Stimulated activated CD4-positive, alpha-beta T cell treated with anti-CD3 and anti-CD28 coated beads, Interleukin-1b, Interleukin-23, amount 100 ng/mL, for 24 hours (primary cell): ENCODE data around the gene SH3RF2.

ENCODE experiments used
- DNase-seq, 4 experiments: peaks; one replicate each; pipeline ENCODE4 v3.0.0-alpha.2; 2020; ENCODE audit warnings: low read depth in 4 of 4, low spot score in 1 of 4

Gene SH3RF2

DNA sequence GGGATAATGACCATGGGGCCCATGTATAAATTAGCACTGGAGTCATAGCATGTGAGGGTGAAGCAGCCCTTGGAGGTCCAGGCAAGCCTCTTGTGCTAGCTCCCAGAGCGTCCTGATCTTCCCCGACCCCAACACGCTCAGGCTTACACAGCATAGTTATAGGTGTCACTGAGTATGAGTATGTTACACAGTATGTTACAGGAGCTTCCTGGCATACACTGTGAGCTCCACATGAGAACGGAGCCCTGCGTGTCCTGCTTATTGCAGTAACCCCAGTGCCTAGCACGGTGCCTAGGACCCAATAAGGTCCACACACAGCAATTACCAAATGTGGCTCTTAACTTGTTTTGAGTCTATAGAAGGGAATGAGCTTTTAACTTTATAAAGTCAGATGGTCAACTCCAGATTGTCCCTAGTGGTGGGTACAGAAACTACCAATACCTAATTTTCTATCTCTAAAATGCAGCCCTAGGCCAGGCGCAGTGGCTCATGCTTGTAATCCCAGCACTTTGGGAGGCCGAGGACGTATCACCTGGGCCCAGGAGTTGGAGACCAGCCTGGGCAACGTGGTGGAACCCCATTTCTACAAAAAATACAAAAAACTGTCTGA lies 104.9 kb downstream of the SH3RF2 start:
- DNase-seq, result no peak

DNA sequence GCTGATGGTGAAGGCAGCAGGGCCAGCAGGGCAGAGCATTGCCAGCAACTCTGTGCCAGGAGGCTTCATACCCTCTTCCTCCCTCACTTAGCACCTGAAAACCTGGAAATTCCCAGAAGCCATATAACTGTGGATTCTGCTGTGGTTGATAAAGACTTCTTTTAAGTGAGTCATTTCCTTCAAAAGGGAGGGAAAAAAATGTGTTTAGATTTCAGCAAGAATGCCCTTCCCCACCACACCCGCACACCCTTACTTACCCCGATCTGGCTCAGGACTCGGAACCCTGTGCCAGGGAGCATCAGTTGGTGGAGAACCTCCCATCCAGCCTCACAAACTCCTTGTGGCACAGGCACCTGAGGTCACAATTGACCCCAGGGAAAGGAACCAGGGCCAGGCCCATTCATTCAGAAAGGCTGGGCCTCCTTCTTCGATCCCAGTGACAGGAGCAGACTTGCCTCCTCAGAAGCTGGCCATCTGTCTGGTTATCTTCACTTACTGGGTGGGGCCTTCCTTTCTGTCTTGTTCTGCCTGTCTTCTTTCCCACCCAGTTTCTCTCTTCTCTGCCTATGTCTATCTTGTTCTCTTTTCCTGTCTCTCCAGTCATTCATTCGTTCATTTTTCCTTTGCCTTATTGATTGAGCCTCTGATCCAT lies 106.4 kb downstream of the SH3RF2 start:
- no peak for DNase-seq

DNA sequence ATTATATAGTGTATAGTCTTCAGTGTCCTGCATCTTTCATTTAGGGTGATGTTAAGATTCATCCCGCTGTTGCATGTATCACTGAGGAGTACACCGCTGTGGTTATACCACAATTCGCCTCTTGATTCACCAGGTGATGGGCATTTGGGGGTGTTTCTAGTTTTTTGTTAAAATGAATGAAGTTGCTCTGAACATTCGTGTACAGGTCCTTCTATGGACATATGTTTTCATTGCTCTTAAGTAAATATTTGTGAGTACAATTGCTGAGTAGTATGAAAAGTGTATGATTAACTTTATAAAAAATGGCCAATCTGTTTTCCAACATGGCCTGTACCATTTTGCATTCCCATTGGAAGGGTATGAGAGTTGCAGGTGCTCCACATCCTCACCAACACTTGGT lies 107.3 kb downstream of the SH3RF2 start:
- DNase-seq, result no peak

- no peak for DNase-seq
Measured at GRCh38 chr5:146047396-146047795, 111.0 kb downstream of the SH3RF2 start.

GRCh38 chr5:146048994-146049703 lies 112.8 kb downstream of the SH3RF2 start:
- DNase-seq, result peak in 1 of 4 experiments; percentile 7

GRCh38 chr5:146049704-146050026 lies 113.3 kb downstream of the SH3RF2 start:
- no peak for DNase-seq

GRCh38 chr5:146050086-146050485 lies 113.7 kb downstream of the SH3RF2 start:
- DNase-seq, result no peak

DNA sequence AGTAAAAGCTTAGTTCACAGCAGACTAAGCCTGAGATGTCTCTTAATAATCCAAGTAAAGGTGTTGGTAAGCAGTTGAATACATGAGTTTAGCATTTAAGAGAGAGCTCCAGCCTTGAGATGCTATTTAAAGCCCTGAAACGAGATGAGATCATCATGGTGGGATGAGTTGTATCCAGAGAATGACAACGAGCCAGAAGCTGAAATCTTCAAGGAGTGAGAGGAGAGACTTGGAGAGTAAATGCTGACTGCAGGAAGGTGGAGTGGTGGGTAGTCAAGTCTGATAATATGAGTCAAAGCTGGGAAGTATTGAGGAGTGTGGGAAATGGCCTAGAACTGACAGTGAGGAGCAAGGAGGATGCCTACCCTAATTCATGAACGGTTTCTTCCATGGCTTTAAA lies 115.3 kb downstream of the SH3RF2 start:
- DNase-seq, result no peak

DNA sequence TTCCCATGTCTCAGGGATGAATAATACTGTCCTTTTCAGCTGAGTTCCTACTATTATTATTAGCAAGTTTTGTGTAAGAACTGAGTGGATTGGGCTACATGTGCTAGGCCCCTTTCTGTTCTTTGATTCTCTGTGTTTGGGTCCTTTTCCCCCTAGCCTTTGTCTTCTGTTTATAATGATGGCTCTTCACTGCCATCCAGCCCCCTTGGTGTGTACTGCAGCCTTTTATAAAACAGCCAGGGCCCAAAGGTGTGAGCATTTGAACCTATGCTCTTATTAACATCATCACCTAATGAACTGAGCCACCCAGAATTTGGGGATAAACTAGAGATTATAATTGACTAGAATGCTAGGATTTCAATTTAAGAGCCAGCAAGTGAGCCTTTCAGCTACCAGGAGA lies 116.4 kb downstream of the SH3RF2 start:
- DNase-seq, result no peak

DNA sequence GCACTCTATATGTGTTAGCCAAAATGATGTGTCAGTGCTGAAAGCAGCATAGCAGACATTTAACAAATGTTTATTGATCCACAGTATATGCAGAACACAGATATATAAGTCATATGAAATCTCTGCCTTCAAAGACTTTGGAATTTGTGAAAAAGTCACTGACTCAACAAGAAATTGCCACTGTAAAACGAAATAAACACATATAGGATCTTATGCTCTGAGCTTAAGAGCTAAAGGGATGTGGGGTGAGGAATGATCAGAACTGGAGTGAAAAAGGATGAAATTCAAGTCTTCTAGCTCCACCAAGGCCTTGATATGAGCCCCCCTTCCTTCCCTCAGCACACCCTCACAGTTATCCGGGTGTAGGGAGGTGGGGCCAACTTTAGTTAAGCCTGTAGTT lies 119.1 kb downstream of the SH3RF2 start:
- no peak for DNase-seq

GRCh38 chr5:146059460-146060220 lies 123.3 kb downstream of the SH3RF2 start:
- DNase-seq, result no peak

DNA sequence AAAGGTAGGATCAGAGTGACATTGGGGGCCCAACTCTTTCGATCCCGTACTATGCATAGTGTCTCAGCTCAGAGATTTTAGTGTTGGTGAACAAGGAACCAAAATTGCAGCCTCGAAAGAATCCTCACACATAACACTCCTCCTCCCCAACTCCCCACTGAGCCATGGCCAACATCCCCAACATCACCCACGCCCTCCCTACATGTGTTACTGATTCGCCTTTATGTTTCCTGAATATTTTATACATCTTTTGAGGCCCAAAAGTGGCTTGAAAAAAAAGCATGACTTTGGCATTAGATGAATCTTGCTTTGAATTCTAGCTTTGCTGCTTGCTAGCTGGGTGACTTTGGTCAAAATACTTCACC lies 123.8 kb downstream of the SH3RF2 start:
- DNase-seq, result no peak

DNA sequence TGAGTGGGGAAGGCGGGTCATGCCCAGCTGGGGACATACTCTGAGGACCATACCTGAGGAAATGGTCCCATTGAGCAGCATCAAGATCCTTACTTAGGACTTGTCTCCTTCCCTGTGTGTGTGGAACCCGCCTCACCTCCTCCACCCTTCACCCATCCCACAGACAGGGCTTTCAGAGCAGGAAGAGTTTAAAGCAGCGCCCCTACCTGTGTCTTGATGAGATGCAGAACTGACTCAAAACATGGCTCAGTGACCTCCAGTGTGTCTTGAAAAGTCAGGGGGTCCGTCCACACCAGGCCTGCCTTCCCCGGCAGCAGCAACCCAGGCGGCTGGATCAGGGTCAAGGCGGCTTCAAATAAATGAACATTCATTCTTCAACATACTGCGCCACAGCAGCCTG lies 130.6 kb downstream of the SH3RF2 start:
- DNase-seq, result no peak

GRCh38 chr5:146068206-146068605 lies 131.8 kb downstream of the SH3RF2 start:
- DNase-seq, result no peak

DNA sequence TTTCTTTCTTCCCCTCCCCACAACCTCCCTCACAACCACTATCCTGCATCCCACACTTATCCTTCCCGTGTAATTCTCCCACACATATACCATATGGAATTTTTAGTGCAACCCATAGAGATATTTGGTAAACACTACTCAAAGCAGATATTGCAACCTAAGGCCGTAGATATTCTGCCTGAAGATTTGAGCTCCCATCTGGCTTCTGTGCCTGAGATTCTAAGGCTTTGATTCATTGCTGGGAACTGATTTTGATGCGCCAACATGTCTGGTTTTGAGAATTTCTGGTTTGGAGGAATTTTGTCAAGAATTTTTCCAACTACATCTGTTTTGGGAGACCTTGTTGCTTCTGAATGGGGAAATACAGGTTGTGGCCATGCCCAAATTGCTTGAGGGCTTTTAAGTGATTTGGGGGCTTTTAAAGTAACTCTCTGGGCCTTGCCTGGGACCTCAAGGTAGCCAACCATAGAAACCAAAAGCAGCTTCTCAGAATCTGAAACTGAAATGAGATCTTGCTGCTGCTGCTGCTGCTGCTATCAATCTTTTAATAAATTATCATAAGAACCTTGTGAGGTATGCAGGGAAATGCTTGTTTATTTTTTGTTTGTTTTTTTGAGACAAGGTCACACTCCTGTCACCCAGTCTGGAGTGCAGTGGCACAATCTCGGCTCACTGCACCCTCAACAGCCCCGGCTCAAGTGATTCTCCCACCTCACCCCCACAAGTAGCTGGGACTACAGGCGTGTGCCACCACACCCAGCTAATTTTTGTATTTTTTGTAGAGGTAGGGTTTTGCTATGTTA lies 132.8 kb downstream of the SH3RF2 start:
- DNase-seq, result no peak

DNA sequence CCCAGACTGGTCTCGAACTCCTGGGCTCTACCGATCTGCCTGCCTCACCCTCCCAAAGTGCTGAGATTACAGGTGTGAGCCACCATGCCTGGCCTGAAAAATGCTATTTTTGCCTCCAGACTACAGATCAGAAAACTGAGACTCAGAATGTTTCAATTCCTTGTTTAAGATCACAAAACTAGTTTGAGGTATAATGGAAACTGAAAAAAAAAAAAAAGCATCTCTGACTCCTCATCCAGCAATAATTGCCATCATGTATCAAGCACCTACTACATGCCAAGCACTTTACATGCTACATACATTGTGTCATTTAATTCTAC lies 133.4 kb downstream of the SH3RF2 start:
- DNase-seq, result no peak

- DNase-seq, result no peak
Measured at GRCh38 chr5:146070746-146071145, 134.4 kb downstream of the SH3RF2 start.

GRCh38 chr5:146071171-146071570 lies 134.8 kb downstream of the SH3RF2 start:
- no peak for DNase-seq

DNA sequence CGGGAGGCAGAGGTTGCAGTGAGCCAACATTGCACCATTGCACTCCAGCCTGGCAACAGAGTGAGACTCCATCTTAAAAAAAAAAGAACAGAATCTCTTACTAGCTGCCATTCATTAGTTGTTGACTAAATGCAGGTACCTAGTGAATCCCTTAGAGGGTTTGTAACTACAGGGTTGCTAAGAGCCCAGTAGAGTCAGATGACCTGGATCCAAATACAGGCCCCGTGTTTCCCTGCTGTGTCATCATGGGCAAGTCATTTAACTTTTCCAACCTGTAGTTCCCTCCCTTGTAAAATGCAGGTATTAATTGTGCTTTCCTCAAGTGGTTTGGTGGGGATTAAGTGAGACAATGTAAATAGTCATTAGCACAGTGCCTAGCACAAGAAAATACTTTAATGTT lies 136.2 kb downstream of the SH3RF2 start:
- no peak for DNase-seq

GRCh38 chr5:146073239-146073900 lies 137.0 kb downstream of the SH3RF2 start:
- no peak for DNase-seq

DNA sequence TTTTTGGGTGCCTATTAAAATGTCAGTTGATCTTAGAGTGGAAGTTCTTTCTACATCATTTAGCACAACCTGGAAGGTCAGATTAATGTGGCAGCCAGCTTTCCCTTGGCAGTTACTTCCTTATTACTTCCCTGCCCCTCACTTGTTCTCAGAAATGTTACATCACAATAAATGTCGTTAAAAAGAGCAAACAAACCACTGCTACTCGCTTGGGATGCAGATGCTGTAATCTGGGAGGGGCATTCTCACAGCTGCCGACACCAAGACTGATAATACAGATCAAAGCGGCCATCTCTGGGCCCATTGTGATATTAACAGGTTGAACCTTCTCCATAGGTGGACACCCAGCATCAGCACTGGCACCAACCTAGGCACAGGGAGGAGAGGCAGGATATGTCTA lies 139.7 kb downstream of the SH3RF2 start:
- no peak for DNase-seq
